IPS-20b (cell line): ENCODE measurements around the gene ZNF610.
A peak's percentile ranks its signal among the peaks of the same experiment; 100 is the strongest.
"Not testable (repeated sequence)": the region's sequence is repeated elsewhere in the genome, so short reads cannot be mapped to it uniquely, and the experiment has no call there.

ENCODE experiments used
- H3K27ac ChIP-seq: one replicate; pipeline ENCODE4 v1.5.1; 2013; ENCODE audit warnings: low read length
- H3K27me3 ChIP-seq: 2 replicates; pipeline ENCODE4 v1.6.1; 2013; ENCODE audit warnings: mild to moderate bottlenecking, low read length, inconsistent platforms; ENCODE audit not compliant: insufficient read depth
- H3K36me3 ChIP-seq: 2 replicates; pipeline ENCODE4 v1.6.1; 2013; ENCODE audit warnings: low read depth, mild to moderate bottlenecking, inconsistent platforms, low read length, moderate library complexity; ENCODE audit not compliant: insufficient read depth
- H3K4me1 ChIP-seq: 2 replicates; pipeline ENCODE4 v1.6.1; 2013; ENCODE audit warnings: mild to moderate bottlenecking, control low read depth, inconsistent platforms, low read length, moderate library complexity; ENCODE audit not compliant: insufficient read depth
- H3K4me3 ChIP-seq: 2 replicates; pipeline ENCODE4 v1.5.1; 2013; ENCODE audit warnings: mild to moderate bottlenecking, low read length, inconsistent platforms
- H3K9ac ChIP-seq: 2 replicates; pipeline ENCODE4 v1.6.1; 2013; ENCODE audit warnings: low read depth, mild to moderate bottlenecking, inconsistent platforms, low read length, moderate library complexity
- H3K9me3 ChIP-seq: 2 replicates; pipeline ENCODE4 v1.6.1; 2013; ENCODE audit warnings: mild to moderate bottlenecking, low read depth, low read length, inconsistent platforms; ENCODE audit not compliant: insufficient read depth

ZNF610 gene

DNA sequence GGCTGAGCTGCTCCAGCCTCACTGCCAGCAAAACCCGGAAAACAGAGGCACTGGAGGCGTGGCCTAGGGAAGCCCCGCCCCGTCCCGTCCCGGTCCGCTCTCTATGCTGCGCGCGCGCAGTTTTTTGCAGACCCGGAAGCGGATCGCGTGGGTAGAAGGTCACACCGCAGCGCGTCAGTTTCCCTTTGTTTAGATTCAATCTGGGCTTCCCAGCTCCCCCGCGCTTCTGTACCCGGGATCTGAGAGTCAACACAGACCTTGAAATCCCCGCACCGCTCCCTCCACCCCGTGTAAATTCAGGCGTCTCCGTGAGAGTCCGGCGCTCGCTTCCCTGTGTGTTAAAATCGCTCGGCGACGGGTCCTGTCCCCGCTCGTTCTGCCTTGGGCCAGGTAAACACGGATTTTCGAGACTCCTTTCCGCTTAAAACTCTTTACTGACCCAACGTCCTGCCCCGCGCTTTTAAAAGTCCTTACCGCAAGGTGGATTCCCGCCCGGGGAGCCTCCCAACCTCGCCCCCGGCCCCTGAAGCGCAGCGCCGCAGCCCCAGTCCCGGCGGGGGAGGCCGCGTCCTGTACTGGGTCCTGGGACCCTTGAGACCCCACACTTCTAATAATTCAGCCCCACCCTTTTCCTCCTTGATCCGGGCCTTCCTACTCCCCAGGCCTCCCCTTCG is at the start of gene ZNF610:
Gene ZNF610, plus strand, starts transcription at position 127 of the 674 bp plus-strand sequence. CDS start 12,930 bp downstream, outside the sequence.
- H3K4me1 ChIP-seq, result peaks cover 5% of the 10 kb centered on the region; the same call in 1 of the 2 replicates
- peaks cover 30% of the 10 kb centered on the region for H3K9me3 ChIP-seq
- H3K4me3 ChIP-seq, result peak within 1 kb of the TSS; percentile 93
- H3K9ac ChIP-seq, result peak within 1 kb of the TSS; percentile 95
- H3K27me3 ChIP-seq, result no peaks in the 10 kb centered on the region
- H3K36me3 ChIP-seq, result peaks cover 8% of the 10 kb centered on the region; the same call in 1 of the 2 replicates
- peak within 1 kb of the TSS; percentile 0 for H3K27ac ChIP-seq

DNA sequence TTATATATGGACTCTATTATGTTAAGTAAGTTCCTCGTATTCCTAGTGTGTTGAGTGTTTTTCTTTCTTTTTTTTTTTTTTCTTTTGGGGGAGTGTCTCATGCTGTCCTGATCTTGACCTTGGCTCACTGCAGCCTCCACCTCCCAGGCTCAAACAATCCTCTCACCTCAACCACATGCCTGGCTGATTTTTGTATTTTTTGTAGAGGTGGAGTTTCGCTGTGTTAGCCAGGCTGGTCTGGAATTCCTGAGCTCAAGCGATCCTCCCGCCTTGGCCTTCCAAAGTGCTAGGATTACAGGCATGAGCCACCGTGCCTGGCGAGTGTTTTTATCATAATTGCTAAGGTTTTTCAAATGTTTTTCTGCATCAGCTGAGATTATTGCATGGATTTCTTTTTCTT is 49.8 kb upstream of the ZNF610 start:
- Histone ChIP-seq H3K4me1 (no peaks in the 10 kb centered on the region), H3K9ac (no peak overlapping the region), H3K36me3 (peaks cover 83% of the 10 kb centered on the region), H3K27me3 (no peaks in the 10 kb centered on the region), H3K4me3 (no peak overlapping the region), H3K9me3 (no peaks in the 10 kb centered on the region; the same call in 1 of the 2 replicates), H3K27ac (no peak overlapping the region)

DNA sequence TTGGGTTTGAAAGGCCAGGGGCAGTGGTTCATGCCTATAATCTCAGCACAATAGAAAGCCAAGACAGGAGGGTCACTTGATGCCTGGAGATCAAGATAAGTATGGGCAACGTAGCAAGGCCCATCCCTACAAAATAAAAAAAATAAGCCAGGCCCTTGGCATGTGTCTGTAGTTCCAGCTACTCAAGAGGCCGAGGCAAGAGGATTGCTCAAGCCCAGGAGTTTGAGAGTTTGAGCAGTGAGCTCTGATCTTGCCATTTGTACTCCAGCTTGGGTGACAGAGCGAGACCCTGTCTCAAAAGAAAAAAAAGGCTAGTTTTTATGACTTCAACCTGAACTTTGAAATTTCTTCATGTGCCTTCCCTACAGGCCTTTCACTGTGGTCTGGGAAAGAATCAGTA is 44.3 kb upstream of the ZNF610 start:
- peaks cover 48% of the 10 kb centered on the region for H3K36me3 ChIP-seq
- H3K9me3 ChIP-seq, result no peaks in the 10 kb centered on the region
- no peak overlapping the region for H3K27ac ChIP-seq
- H3K9ac ChIP-seq, result no peak overlapping the region
- H3K4me1 ChIP-seq, result no peaks in the 10 kb centered on the region
- no peak overlapping the region for H3K4me3 ChIP-seq
- no peaks in the 10 kb centered on the region; the same call in 1 of the 2 replicates for H3K27me3 ChIP-seq

DNA sequence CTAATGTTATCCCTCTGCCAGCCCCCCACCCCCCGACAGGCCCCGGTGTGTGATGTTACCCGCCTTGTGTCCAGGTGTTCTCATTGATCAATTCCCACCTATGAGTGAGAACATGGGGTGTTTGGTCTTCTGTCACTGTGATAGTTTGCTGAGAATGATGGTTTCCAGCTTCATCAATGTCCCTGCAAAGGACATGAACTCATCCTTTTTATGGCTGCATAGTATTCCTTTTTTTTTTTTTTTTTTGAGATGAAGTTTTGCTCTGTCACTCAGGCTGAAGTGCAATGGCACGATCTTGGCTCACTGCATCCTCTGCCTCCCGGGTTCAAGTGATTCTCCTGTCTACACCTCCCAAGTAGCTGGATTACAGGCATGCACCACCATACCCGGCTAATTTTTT is 43.1 kb upstream of the ZNF610 start:
- not testable (repeated sequence) for H3K27ac ChIP-seq, H3K9me3 ChIP-seq, H3K27me3 ChIP-seq, H3K9ac ChIP-seq, H3K4me1 ChIP-seq, H3K4me3 ChIP-seq
- peaks cover 46% of the 10 kb centered on the region for H3K36me3 ChIP-seq

DNA sequence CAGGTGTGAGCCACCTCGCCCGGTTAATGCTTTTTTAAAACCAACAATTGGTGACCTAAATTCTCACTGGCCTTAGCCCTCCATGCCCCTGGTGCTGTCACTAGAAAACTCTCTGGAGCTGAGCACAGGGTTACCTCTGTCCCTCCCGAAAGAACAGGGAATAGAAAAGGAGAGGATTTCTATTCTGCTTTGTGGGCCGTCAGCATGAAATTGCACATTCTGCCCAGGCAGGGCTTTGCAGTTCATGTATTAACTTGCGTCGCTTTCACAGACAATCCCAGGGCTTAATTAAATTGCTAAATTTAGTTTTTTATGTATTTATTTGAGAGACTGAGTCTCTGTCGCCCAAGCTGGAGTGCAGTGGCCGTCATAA is 39.7 kb upstream of the ZNF610 start:
- Histone ChIP-seq H3K27ac (no peak overlapping the region), H3K36me3 (peaks cover 38% of the 10 kb centered on the region), H3K4me1 (peaks cover 5% of the 10 kb centered on the region), H3K9me3 (0 out of 2 replicates have a peak, but pooled peaks cover 5% of the 10 kb centered on the region), H3K4me3 (peak overlapping the region; percentile 81), H3K27me3 (no peaks in the 10 kb centered on the region; the same call in 1 of the 2 replicates), H3K9ac (no peak overlapping the region)

DNA sequence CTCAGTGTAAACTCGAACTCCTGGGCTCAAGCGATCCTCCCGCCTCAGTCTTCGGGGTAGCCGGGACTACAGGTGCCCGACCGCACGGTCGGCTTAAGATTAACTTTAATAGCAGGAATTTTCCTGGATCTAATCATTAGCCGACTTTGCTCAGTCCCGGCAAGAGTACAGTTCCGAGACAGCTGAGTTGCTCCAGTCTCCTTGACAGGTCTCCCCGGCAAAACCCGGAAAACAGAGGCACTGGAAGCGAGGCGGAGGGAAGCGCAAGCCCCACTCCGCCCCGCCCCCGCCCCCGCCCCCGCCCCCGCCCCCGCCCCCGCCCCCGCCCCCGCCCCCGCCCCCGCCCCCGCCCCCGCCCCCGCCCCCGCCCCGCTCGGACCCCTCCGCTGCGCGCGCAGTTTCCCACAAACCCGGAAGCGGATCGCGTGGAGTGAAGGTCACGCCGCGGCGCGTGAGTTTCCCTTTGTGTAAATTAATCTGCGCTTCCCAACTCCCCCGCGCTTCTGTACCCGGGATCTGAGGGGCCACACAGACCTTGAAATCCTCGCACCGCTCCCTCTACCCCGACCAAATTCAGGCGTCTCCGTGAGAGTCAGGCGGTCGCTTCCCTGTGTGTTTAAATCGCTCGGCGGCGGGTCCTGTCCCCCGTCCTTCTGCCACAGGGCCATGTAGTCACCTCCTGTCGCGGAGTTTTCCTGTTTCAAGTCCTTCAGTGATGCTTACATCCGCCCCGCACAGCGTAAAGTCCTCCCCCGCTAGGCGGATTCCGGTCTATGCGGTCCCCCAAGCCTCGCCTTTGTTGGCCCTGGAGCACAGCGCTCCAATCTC is 39.1 kb upstream of the ZNF610 start, which contains the start of gene ZNF480:
Gene ZNF480, plus strand, starts transcription at position 397 of the 828 bp plus-strand sequence. CDS start 3,244 bp downstream, outside the sequence.
- H3K36me3 ChIP-seq, result peaks cover 38% of the 10 kb centered on the region
- peak within 1 kb of the TSS; percentile 98 for H3K9ac ChIP-seq
- peak within 1 kb of the TSS; percentile 97 for H3K4me3 ChIP-seq
- 0 out of 2 replicates have a peak, but pooled peaks cover 9% of the 10 kb centered on the region for H3K9me3 ChIP-seq
- peaks cover 5% of the 10 kb centered on the region for H3K4me1 ChIP-seq
- peak within 1 kb of the TSS; percentile 53 for H3K27ac ChIP-seq
- H3K27me3 ChIP-seq, result no peaks in the 10 kb centered on the region; the same call in 1 of the 2 replicates

DNA sequence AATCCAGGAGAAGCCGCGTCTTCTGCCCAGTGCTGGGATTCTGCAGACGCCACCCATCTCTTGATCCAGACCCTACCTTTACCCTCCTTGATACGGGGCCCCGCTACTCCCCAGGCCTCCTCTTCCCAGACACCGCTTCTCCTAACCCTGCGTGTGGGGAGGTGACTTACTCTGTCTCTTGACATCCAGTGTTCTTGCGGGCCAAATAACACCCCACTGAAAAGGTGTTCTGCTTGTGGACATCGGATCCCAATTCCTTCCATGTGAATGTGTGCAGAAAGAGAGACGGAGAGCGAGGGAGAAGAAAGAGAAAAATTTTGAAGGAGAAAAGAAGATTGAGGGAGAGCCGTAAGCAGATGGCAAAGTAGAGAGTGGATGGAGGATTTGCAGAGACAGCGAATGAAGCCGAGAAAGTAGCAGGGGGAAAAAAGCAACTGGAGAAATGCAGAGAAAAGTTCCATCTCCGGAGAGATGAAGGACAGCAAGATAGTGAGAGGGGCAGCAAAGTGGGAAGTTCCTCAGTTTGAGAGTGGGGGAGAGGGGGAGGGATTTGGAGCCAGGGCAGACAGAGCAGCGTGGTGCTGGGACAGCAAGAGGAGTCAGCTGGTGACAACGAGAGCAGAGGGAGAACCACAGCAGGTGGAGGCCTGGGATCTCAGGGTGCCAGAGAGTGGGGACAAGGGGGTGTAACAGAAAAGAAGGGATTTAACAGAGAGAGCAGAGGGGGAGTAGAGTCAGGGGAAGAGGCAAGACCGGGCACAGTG is 38.3 kb upstream of the ZNF610 start:
- H3K9me3 ChIP-seq, result peaks cover 16% of the 10 kb centered on the region; the same call in 1 of the 2 replicates
- no peaks in the 10 kb centered on the region; the same call in 1 of the 2 replicates for H3K27me3 ChIP-seq
- H3K4me3 ChIP-seq, result peak overlapping the region; percentile 97
- peak overlapping the region; percentile 53 for H3K27ac ChIP-seq
- peak overlapping the region; percentile 98 for H3K9ac ChIP-seq
- peaks cover 5% of the 10 kb centered on the region for H3K4me1 ChIP-seq
- peaks cover 38% of the 10 kb centered on the region for H3K36me3 ChIP-seq

DNA sequence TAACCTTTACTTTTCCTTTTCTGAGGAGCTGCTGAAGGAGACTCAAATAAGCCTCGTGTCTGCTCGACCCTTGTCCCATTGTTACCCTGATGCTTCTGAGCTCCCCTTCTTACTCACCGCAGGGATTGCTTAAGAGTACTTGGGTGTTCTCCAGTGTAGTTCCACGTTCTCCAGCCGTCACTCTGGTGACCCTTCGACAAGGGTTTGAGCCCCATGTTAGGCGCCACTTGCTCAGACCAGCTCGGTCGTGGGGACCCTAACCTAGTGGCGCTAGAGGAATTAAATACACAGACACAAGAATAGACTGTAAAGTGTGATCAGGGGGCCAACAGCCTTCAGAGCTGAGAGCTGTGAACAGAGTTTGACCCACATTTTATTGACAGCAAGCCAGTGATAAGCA is 28.8 kb upstream of the ZNF610 start:
- H3K9ac ChIP-seq, result no peak overlapping the region
- H3K27me3 ChIP-seq, result no peaks in the 10 kb centered on the region
- H3K36me3 ChIP-seq, result peaks cover 87% of the 10 kb centered on the region
- no peaks in the 10 kb centered on the region for H3K4me1 ChIP-seq
- no peak overlapping the region for H3K27ac ChIP-seq
- H3K9me3 ChIP-seq, result peaks cover 73% of the 10 kb centered on the region
- no peak overlapping the region for H3K4me3 ChIP-seq

DNA sequence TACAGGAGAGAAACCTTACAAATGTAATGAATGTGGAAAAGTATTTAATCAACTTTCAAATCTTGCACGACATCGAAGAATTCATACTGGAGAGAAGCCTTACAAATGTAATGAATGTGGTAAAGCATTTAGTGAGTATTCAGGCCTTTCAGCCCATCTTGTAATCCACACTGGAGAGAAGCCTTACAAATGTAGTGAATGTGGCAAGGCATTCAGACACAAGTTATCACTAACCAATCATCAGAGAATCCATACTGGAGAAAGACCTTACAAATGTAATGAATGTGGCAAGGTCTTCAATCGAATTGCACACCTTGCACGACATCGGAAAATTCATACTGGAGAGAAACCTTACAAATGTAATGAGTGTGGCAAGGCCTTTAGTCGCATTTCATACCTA is 13.6 kb upstream of the ZNF610 start:
- Histone ChIP-seq H3K27me3 (no peaks in the 10 kb centered on the region), H3K36me3 (peaks cover 70% of the 10 kb centered on the region), H3K9me3 (peaks cover 100% of the 10 kb centered on the region), H3K4me1 (no peaks in the 10 kb centered on the region), H3K9ac (no peak overlapping the region), H3K4me3 (peak overlapping the region; percentile 30), H3K27ac (no peak overlapping the region)

DNA sequence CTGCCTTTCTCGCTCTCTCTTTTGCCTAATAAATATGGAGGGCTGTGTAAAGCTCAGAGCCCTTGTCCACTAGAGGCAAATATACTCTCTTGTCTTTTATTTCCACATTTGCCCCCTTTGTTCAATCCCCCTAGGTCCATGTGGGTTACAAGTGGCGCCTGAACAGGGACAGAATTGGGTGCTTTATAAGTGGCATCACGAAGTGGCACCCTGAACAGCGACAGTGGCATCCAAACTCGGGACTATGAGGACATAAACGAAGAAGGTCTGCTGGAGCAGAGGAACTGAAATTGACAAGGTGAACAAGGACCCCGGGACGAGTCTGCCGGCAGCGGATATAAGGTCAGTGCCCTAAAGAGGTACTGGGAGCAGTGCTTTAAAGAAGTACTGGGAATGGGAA is 4.3 kb upstream of the ZNF610 start:
- peaks cover under 1% of the 10 kb centered on the region; the same call in 1 of the 2 replicates for H3K4me1 ChIP-seq
- no peaks in the 10 kb centered on the region for H3K27me3 ChIP-seq
- H3K27ac ChIP-seq, result no peak overlapping the region
- H3K9me3 ChIP-seq, result peaks cover 73% of the 10 kb centered on the region
- no peak overlapping the region for H3K9ac ChIP-seq
- H3K4me3 ChIP-seq, result no peak overlapping the region
- no peaks in the 10 kb centered on the region for H3K36me3 ChIP-seq

DNA sequence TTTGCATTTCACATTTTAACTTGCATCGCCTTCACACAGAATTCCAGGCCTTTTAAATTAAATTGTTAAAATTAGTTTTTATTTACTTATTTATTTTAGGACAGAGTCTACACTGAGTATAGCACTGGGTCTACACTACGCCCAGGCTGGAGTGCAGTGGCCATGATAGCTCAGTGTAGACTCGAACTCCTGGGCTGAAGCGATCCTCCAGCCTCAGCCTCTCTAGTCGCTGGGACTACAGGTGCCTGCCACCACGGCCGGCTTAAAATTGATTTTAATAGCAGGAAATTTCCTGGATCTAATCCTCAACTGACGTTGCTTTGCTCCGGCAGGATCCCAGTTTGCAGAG is 301 bp upstream of the ZNF610 start:
- H3K9ac ChIP-seq, result peak overlapping the region; percentile 95; the same call in 1 of the 2 replicates
- peaks cover 8% of the 10 kb centered on the region; the same call in 1 of the 2 replicates for H3K36me3 ChIP-seq
- H3K4me3 ChIP-seq, result peak overlapping the region; percentile 93
- H3K9me3 ChIP-seq, result peaks cover 35% of the 10 kb centered on the region
- H3K27me3 ChIP-seq, result no peaks in the 10 kb centered on the region
- no peak overlapping the region for H3K27ac ChIP-seq
- peaks cover 5% of the 10 kb centered on the region; the same call in 1 of the 2 replicates for H3K4me1 ChIP-seq
